HFFc6 (cell line): ENCODE results near the gene MPHOSPH6. TPM values are rescaled to one million over a fixed set of nuclear protein-coding genes. Genes with fewer than 3 reads are reported as not detected.

Source experiments
- DNase-seq: peaks from one replicate; pipeline ENCODE4 v3.0.0-alpha.2; 2018
- H3K27ac Mint-ChIP-seq: 2 replicates; pipeline ENCODE4 v1.8.0; 2020; ENCODE audit warnings: mild to moderate bottlenecking, mixed read lengths
- H3K27me3 Mint-ChIP-seq: 2 replicates; pipeline ENCODE4 v1.8.0; 2021; ENCODE audit warnings: mild to moderate bottlenecking, moderate library complexity, mixed read lengths; ENCODE audit not compliant: insufficient read depth
- H3K36me3 Mint-ChIP-seq: 2 replicates; pipeline ENCODE4 v1.8.0; 2021; ENCODE audit warnings: low read depth, mixed read lengths
- H3K4me1 Mint-ChIP-seq: 2 replicates; pipeline ENCODE4 v1.8.0; 2020; ENCODE audit warnings: low read depth, mixed read lengths
- H3K4me3 Mint-ChIP-seq: 2 replicates; pipeline ENCODE4 v1.8.0; 2020; ENCODE audit warnings: mild to moderate bottlenecking, moderate library complexity, mixed read lengths
- H3K9me3 Mint-ChIP-seq: 2 replicates; pipeline ENCODE4 v1.8.0; 2020; ENCODE audit warnings: mild to moderate bottlenecking, mixed read lengths
- total RNA-seq, 6 experiments: library from RNA; stranded (reverse); fragmentation: NEBNext Ultra II Directional; extraction: Animal tissue kit (Norgen Biotek cat#: 25700); gene quantifications; 2 replicates in 1 of 6; 3 replicates in 5 of 6; pipeline ENCODE4 v1.2.3, GENCODE V29; 2021
- TF ChIP-seq, protein P1 (sequence below): fragments of 200-600 bp; sonication (generic); IDR thresholded peaks from 2 replicates; pipeline ENCODE4 v1.5.0; 2021; ENCODE audit warnings: antibody characterized with exemption, mild to moderate bottlenecking

MPHOSPH6 gene
- total RNA-seq, 6 experiments from 2014 or later = 22.8 to 32.1 (median 24.7) TPM

DNA sequence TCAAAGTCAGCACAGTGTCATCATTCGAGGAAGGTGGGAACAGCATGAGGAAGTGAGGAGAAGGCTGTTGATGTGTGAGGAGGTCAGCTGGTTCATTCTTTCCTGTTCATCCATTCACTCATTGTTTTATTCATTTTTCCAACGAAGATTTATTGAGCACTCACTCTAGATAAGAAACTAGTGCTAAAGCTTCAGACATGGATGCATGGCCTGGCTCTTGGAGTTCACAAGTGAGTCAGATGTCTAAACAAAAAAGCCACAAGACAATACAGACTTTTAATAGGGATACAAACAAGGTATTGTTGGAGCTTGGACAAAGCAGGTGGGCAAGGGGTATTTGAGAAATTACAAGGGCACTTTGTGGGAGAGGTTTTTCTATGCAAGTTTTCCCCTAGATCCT is 31.3 kb upstream of the MPHOSPH6 start:
- H3K4me1 Mint-ChIP-seq = no peaks in the 10 kb centered on the region
- H3K27me3 Mint-ChIP-seq = no peaks in the 10 kb centered on the region; the same call in 1 of the 2 replicates
- H3K36me3 Mint-ChIP-seq = no peaks in the 10 kb centered on the region
- TF ChIP-seq, protein P1, sequence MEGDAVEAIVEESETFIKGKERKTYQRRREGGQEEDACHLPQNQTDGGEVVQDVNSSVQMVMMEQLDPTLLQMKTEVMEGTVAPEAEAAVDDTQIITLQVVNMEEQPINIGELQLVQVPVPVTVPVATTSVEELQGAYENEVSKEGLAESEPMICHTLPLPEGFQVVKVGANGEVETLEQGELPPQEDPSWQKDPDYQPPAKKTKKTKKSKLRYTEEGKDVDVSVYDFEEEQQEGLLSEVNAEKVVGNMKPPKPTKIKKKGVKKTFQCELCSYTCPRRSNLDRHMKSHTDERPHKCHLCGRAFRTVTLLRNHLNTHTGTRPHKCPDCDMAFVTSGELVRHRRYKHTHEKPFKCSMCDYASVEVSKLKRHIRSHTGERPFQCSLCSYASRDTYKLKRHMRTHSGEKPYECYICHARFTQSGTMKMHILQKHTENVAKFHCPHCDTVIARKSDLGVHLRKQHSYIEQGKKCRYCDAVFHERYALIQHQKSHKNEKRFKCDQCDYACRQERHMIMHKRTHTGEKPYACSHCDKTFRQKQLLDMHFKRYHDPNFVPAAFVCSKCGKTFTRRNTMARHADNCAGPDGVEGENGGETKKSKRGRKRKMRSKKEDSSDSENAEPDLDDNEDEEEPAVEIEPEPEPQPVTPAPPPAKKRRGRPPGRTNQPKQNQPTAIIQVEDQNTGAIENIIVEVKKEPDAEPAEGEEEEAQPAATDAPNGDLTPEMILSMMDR = no peak
- H3K9me3 Mint-ChIP-seq = peaks cover 4% of the 10 kb centered on the region; the same call in 1 of the 2 replicates
- DNase-seq = no peak
- no peak overlapping the region for H3K27ac Mint-ChIP-seq
- no peak overlapping the region for H3K4me3 Mint-ChIP-seq

- no peak for DNase-seq
- Mint-ChIP-seq H3K9me3 (peaks cover 4% of the 10 kb centered on the region; the same call in 1 of the 2 replicates), H3K36me3 (no peaks in the 10 kb centered on the region), H3K27me3 (no peaks in the 10 kb centered on the region; the same call in 1 of the 2 replicates), H3K27ac (no peak overlapping the region), H3K4me3 (no peak overlapping the region), H3K4me1 (no peaks in the 10 kb centered on the region)
- TF ChIP-seq, protein P1 = no peak
These were observed 29.2 kb upstream of the MPHOSPH6 start for GRCh38 chr16:82199209-82199608.

DNA sequence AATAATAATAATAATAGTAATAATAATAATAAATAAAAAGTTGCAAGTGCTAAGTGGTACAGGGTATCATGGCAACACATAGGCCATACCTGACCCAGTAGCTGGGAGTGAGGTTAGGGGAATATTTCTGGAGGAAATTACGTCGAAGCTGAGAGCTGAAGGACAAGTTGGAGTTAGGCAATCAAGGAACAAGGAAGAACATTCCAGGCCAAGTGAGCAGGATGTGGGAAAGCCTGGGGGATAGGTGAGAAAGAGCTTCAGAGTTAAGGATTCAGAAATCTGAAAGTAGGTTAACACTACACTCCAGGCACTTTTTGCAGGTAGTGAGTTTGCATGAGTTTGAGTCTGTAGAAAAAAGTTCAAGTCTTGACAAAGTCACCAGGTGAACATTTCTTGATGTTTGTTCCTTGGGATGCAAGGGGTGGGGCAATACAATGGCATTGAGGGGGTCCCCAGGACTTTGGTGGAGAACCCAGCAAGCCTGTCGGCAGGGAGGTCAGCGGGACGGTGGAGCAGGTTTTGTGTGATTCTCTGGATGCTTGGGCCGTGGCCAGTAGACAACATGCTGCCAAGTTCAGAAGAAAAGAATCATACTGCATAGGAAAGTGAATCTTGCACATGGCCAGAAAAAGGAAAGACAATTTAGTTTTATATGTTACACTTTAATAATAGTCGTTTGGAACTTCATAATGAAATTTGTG is 27.7 kb upstream of the MPHOSPH6 start:
- H3K9me3 Mint-ChIP-seq = peaks cover 4% of the 10 kb centered on the region; the same call in 1 of the 2 replicates
- no peak for DNase-seq
- no peaks in the 10 kb centered on the region for H3K36me3 Mint-ChIP-seq
- H3K4me1 Mint-ChIP-seq = peaks cover 9% of the 10 kb centered on the region
- H3K27me3 Mint-ChIP-seq = no peaks in the 10 kb centered on the region; the same call in 1 of the 2 replicates
- TF ChIP-seq, protein P1 = no peak
- no peak overlapping the region for H3K27ac Mint-ChIP-seq
- H3K4me3 Mint-ChIP-seq = no peak overlapping the region

- Mint-ChIP-seq H3K27me3 (no peaks in the 10 kb centered on the region; the same call in 1 of the 2 replicates), H3K4me1 (peaks cover 17% of the 10 kb centered on the region), H3K27ac (no peak overlapping the region), H3K9me3 (peaks cover under 1% of the 10 kb centered on the region; the same call in 1 of the 2 replicates), H3K36me3 (no peaks in the 10 kb centered on the region), H3K4me3 (no peak overlapping the region)
- DNase-seq = no peak
- TF ChIP-seq, protein P1 = no peak
These were observed 26.0 kb upstream of the MPHOSPH6 start for GRCh38 chr16:82195917-82196494.

- Mint-ChIP-seq H3K27me3 (no peaks in the 10 kb centered on the region; the same call in 1 of the 2 replicates), H3K4me3 (no peak overlapping the region), H3K4me1 (peaks cover 17% of the 10 kb centered on the region), H3K27ac (no peak overlapping the region), H3K36me3 (no peaks in the 10 kb centered on the region), H3K9me3 (no peaks in the 10 kb centered on the region)
- TF ChIP-seq, protein P1 = no peak
- DNase-seq = no peak
These were observed 24.1 kb upstream of the MPHOSPH6 start for GRCh38 chr16:82194086-82194485.
